Immature natural killer cell (primary cell): ENCODE data around the gene GALNT17. TPM values are rescaled to one million over a fixed set of nuclear protein-coding genes. Genes with fewer than 3 reads are reported as not detected.
"Not testable (repeated sequence)": the region's sequence is repeated elsewhere in the genome, so short reads cannot be mapped to it uniquely, and the experiment has no call there.

ENCODE experiments used
- DNase-seq, 3 donors: peaks; one replicate each; pipeline ENCODE4 v3.0.0; 2022; ENCODE audit warnings: mixed read lengths in 1 of 3
- H3K27ac Mint-ChIP-seq, 6 donors: one replicate each; pipeline ENCODE4 v1.8.0; 2020; ENCODE audit warnings: mixed read lengths in 6 of 6, mild to moderate bottlenecking in 5 of 6, inconsistent platforms in 4 of 6, moderate library complexity in 3 of 6
- H3K27me3 Mint-ChIP-seq, 3 donors: one replicate each; pipeline ENCODE4 v1.8.0; 2020 to 2021; ENCODE audit warnings: low read depth in 3 of 3, mild to moderate bottlenecking in 3 of 3, mixed read lengths in 3 of 3, moderate library complexity in 3 of 3, inconsistent platforms in 1 of 3
- H3K36me3 Mint-ChIP-seq, 3 donors: one replicate each; pipeline ENCODE4 v1.8.0; 2020; ENCODE audit warnings: mixed read lengths in 3 of 3, inconsistent platforms in 2 of 3, mild to moderate bottlenecking in 2 of 3
- H3K4me1 Mint-ChIP-seq, 2 donors: one replicate each; pipeline ENCODE4 v1.8.0; 2020; ENCODE audit warnings: inconsistent platforms in 2 of 2, mild to moderate bottlenecking in 2 of 2, mixed read lengths in 2 of 2, moderate library complexity in 1 of 2
- H3K4me3 Mint-ChIP-seq, 5 donors: one replicate each; pipeline ENCODE4 v1.8.0; 2020; ENCODE audit warnings: mild to moderate bottlenecking in 5 of 5, mixed read lengths in 5 of 5, inconsistent platforms in 3 of 5, moderate library complexity in 3 of 5
- H3K9me3 Mint-ChIP-seq, 6 donors: one replicate each; pipeline ENCODE4 v1.8.0; 2020; ENCODE audit warnings: mild to moderate bottlenecking in 6 of 6, mixed read lengths in 6 of 6, inconsistent platforms in 4 of 6, moderate library complexity in 3 of 6
- polyA plus RNA-seq, 3 donors: library from polyadenylated mRNA; unstranded; fragments of 300-500 nt; fragmentation: Illumina TruSeq; gene quantifications; one replicate each; pipeline ENCODE4 v1.2.3, GENCODE V29; 2021

Gene GALNT17
- polyA plus RNA-seq, 3 donors from 2014 or later, result not detected

GRCh38 chr7:71566376-71566775, 434.4 kb downstream of the GALNT17 start:
- Mint-ChIP-seq H3K4me3 (no peak overlapping the region), H3K27me3 (peaks cover 0 to 2% (median 2%) of the 10 kb centered on the region in 3 donors), H3K27ac (no peak overlapping the region), H3K36me3 (no peaks in the 10 kb centered on the region), H3K9me3 (peaks cover 0 to 13% (median 3%) of the 10 kb centered on the region in 6 donors), H3K4me1 (no peaks in the 10 kb centered on the region)
- DNase-seq, result no peak

- no peaks in the 10 kb centered on the region for H3K4me1 Mint-ChIP-seq
These were observed 435.0 kb downstream of the GALNT17 start for GRCh38 chr7:71566991-71567390.

GRCh38 chr7:71574153-71574860, 442.4 kb downstream of the GALNT17 start:
- Mint-ChIP-seq H3K9me3 (peaks cover 2 to 27% (median 4%) of the 10 kb centered on the region in 6 donors), H3K36me3 (no peaks in the 10 kb centered on the region), H3K27ac (no peak overlapping the region), H3K4me3 (no peak overlapping the region), H3K4me1 (no peaks in the 10 kb centered on the region), H3K27me3 (peaks cover 0 to 4% (median 2%) of the 10 kb centered on the region in 3 donors)
- no peak for DNase-seq

More at GRCh38 chr7:71566991-71567390, 435.0 kb downstream of the GALNT17 start:
- no peaks in the 10 kb centered on the region for H3K36me3 Mint-ChIP-seq
- no peak for DNase-seq
- H3K27ac Mint-ChIP-seq, result no peak overlapping the region
- peaks cover 0 to 9% (median 3%) of the 10 kb centered on the region in 6 donors for H3K9me3 Mint-ChIP-seq
- no peak overlapping the region for H3K4me3 Mint-ChIP-seq
- peaks cover 0 to 2% (median 2%) of the 10 kb centered on the region in 3 donors for H3K27me3 Mint-ChIP-seq

- Mint-ChIP-seq H3K4me1 (no peaks in the 10 kb centered on the region), H3K9me3 (peaks cover 0 to 24% (median 4%) of the 10 kb centered on the region in 6 donors), H3K4me3 (no peak overlapping the region), H3K36me3 (no peaks in the 10 kb centered on the region), H3K27me3 (peaks cover 0 to 1% (median 0%) of the 10 kb centered on the region in 3 donors), H3K27ac (no peak overlapping the region)
- no peak for DNase-seq
These were observed 448.1 kb downstream of the GALNT17 start for GRCh38 chr7:71580027-71580426.

- Mint-ChIP-seq H3K9me3 (peaks cover 0 to 19% (median 2%) of the 10 kb centered on the region in 6 donors), H3K4me3 (no peak overlapping the region), H3K4me1 (no peaks in the 10 kb centered on the region), H3K36me3 (no peaks in the 10 kb centered on the region), H3K27ac (no peak overlapping the region), H3K27me3 (peaks cover 0 to 7% (median 0%) of the 10 kb centered on the region in 3 donors)
- no peak for DNase-seq
These were observed 452.3 kb downstream of the GALNT17 start for GRCh38 chr7:71584256-71584655.

- Mint-ChIP-seq H3K36me3 (no peaks in the 10 kb centered on the region), H3K4me3 (no peak overlapping the region), H3K9me3 (peaks cover 0 to 24% (median 6%) of the 10 kb centered on the region in 6 donors), H3K27ac (no peak overlapping the region), H3K27me3 (peaks cover 0 to 9% (median 3%) of the 10 kb centered on the region in 3 donors), H3K4me1 (no peaks in the 10 kb centered on the region)
- DNase-seq, result no peak
These were observed 459.9 kb downstream of the GALNT17 start for GRCh38 chr7:71591876-71592275.

GRCh38 chr7:71592388-71592787, 460.4 kb downstream of the GALNT17 start:
- not testable (repeated sequence) for DNase-seq, H3K4me3 Mint-ChIP-seq, H3K27me3 Mint-ChIP-seq, H3K4me1 Mint-ChIP-seq, H3K36me3 Mint-ChIP-seq, H3K27ac Mint-ChIP-seq
- H3K9me3 Mint-ChIP-seq, result peaks cover 0 to 24% (median 6%) of the 10 kb centered on the region in 6 donors

- Mint-ChIP-seq H3K4me1 (no peaks in the 10 kb centered on the region), H3K27ac (no peak overlapping the region), H3K9me3 (peaks cover 0 to 21% (median 8%) of the 10 kb centered on the region in 6 donors), H3K36me3 (no peaks in the 10 kb centered on the region), H3K4me3 (no peak overlapping the region), H3K27me3 (peaks cover 0 to 3% (median 3%) of the 10 kb centered on the region in 3 donors)
- no peak for DNase-seq
These were observed 462.8 kb downstream of the GALNT17 start for GRCh38 chr7:71594736-71595135.

GRCh38 chr7:71595176-71595575, 463.2 kb downstream of the GALNT17 start:
- no peaks in the 10 kb centered on the region for H3K36me3 Mint-ChIP-seq
- H3K27ac Mint-ChIP-seq, result no peak overlapping the region
- no peak overlapping the region for H3K4me3 Mint-ChIP-seq
- H3K9me3 Mint-ChIP-seq, result peaks cover 0 to 25% (median 9%) of the 10 kb centered on the region in 6 donors
- no peaks in the 10 kb centered on the region for H3K4me1 Mint-ChIP-seq
- peaks cover 0 to 3% (median 3%) of the 10 kb centered on the region in 3 donors for H3K27me3 Mint-ChIP-seq
- no peak for DNase-seq

- Mint-ChIP-seq H3K9me3 (peaks cover 0 to 28% (median 9%) of the 10 kb centered on the region in 6 donors), H3K4me1 (no peaks in the 10 kb centered on the region), H3K27me3 (peaks cover 0 to 3% (median 0%) of the 10 kb centered on the region in 3 donors), H3K36me3 (no peaks in the 10 kb centered on the region), H3K27ac (no peak overlapping the region), H3K4me3 (no peak overlapping the region)
- DNase-seq, result no peak
These were observed 466.6 kb downstream of the GALNT17 start for GRCh38 chr7:71598553-71598952.

- Mint-ChIP-seq H3K4me3 (no peak overlapping the region), H3K4me1 (no peaks in the 10 kb centered on the region)
These were observed 469.9 kb downstream of the GALNT17 start for GRCh38 chr7:71601851-71602250.

GRCh38 chr7:71604818-71605414, 473.0 kb downstream of the GALNT17 start:
- Mint-ChIP-seq H3K9me3 (peaks cover 0 to 13% (median 6%) of the 10 kb centered on the region in 6 donors), H3K4me1 (no peaks in the 10 kb centered on the region), H3K27ac (no peak overlapping the region), H3K4me3 (no peak overlapping the region), H3K36me3 (no peaks in the 10 kb centered on the region), H3K27me3 (peaks cover 0 to 2% (median 0%) of the 10 kb centered on the region in 3 donors)
- no peak for DNase-seq

More at GRCh38 chr7:71601851-71602250, 469.9 kb downstream of the GALNT17 start:
- peaks cover 0 to 2% (median 0%) of the 10 kb centered on the region in 3 donors for H3K27me3 Mint-ChIP-seq
- no peaks in the 10 kb centered on the region for H3K36me3 Mint-ChIP-seq
- DNase-seq, result no peak
- peaks cover 0 to 18% (median 3%) of the 10 kb centered on the region in 6 donors for H3K9me3 Mint-ChIP-seq
- H3K27ac Mint-ChIP-seq, result no peak overlapping the region

- Mint-ChIP-seq H3K36me3 (no peaks in the 10 kb centered on the region), H3K27ac (no peak overlapping the region), H3K4me3 (no peak overlapping the region), H3K27me3 (no peaks in the 10 kb centered on the region), H3K4me1 (no peaks in the 10 kb centered on the region), H3K9me3 (peaks cover 0 to 17% (median 5%) of the 10 kb centered on the region in 6 donors)
- DNase-seq, result no peak
These were observed 480.0 kb downstream of the GALNT17 start for GRCh38 chr7:71611986-71612385.

GRCh38 chr7:71612911-71613310, 481.0 kb downstream of the GALNT17 start:
- no peak overlapping the region for H3K27ac Mint-ChIP-seq
- H3K36me3 Mint-ChIP-seq, result no peaks in the 10 kb centered on the region
- H3K4me1 Mint-ChIP-seq, result no peaks in the 10 kb centered on the region
- no peak for DNase-seq
- H3K9me3 Mint-ChIP-seq, result peaks cover 0 to 13% (median 5%) of the 10 kb centered on the region in 6 donors
- no peaks in the 10 kb centered on the region for H3K27me3 Mint-ChIP-seq
- no peak overlapping the region for H3K4me3 Mint-ChIP-seq
